ENCODE data around the gene APLP1.

DNA sequence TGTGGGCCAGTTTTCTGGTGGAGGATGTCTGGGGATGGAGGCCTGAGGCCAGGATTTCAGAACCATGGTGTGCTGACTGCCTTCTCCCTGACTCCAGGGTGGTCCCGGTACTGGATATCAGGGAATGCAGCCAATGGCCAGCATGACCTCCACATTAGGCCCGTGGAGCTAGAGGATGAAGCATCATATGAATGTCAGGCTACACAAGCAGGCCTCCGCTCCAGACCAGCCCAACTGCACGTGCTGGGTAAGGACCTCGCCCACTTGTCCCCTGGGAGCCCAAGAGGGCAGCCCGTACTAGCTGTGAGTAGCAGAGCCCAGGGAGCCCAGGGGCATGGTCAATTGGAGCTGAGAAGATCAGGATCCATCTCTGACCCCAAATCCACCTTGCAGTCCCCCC, 10.1 kb upstream of the APLP1 start:
- TF ChIP-seq, protein P1, sequence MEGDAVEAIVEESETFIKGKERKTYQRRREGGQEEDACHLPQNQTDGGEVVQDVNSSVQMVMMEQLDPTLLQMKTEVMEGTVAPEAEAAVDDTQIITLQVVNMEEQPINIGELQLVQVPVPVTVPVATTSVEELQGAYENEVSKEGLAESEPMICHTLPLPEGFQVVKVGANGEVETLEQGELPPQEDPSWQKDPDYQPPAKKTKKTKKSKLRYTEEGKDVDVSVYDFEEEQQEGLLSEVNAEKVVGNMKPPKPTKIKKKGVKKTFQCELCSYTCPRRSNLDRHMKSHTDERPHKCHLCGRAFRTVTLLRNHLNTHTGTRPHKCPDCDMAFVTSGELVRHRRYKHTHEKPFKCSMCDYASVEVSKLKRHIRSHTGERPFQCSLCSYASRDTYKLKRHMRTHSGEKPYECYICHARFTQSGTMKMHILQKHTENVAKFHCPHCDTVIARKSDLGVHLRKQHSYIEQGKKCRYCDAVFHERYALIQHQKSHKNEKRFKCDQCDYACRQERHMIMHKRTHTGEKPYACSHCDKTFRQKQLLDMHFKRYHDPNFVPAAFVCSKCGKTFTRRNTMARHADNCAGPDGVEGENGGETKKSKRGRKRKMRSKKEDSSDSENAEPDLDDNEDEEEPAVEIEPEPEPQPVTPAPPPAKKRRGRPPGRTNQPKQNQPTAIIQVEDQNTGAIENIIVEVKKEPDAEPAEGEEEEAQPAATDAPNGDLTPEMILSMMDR (IDR thresholded peaks at IDR 0.05), result no peak
- TF ChIP-seq POLR2A (IDR thresholded peaks at IDR 0.05), result no peak
